ENCODE results near the gene TRIM25. TPM values are rescaled to one million over a fixed set of nuclear protein-coding genes. Genes with fewer than 3 reads are reported as not detected.

The TRIM25 gene
- total RNA-seq, 6 experiments from 2014 or later: 35.6 to 60.8 (median 49.8) TPM

DNA sequence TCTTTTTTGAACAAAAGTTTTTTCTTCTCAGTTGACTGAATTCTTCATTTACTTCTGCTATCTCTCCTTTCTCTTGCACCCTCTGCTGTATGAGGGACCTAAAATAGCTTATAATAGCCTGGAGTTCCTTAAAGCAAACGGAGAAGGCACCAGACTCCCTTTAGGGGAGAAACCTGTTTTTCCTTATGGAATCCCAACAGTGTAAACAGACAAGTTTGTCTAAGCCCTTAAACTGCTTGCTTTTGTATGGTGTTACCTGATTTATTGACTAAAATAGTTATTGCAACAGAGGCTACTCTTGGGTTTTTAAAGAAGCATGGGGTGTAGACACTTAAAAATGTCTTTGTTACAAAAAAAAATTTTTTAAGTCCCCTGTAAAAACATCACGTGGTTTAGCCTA lies 12.9 kb upstream of the TRIM25 start:
- DNase-seq: no peak
- TF ChIP-seq, protein P1, sequence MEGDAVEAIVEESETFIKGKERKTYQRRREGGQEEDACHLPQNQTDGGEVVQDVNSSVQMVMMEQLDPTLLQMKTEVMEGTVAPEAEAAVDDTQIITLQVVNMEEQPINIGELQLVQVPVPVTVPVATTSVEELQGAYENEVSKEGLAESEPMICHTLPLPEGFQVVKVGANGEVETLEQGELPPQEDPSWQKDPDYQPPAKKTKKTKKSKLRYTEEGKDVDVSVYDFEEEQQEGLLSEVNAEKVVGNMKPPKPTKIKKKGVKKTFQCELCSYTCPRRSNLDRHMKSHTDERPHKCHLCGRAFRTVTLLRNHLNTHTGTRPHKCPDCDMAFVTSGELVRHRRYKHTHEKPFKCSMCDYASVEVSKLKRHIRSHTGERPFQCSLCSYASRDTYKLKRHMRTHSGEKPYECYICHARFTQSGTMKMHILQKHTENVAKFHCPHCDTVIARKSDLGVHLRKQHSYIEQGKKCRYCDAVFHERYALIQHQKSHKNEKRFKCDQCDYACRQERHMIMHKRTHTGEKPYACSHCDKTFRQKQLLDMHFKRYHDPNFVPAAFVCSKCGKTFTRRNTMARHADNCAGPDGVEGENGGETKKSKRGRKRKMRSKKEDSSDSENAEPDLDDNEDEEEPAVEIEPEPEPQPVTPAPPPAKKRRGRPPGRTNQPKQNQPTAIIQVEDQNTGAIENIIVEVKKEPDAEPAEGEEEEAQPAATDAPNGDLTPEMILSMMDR (IDR thresholded peaks at IDR 0.05): no peak
- TF ChIP-seq POLR2A (IDR thresholded peaks at IDR 0.05): no peak
- Histone ChIP-seq H3K4me1 (peaks cover 0 to 14% (median 5%) of the 10 kb centered on the region in 4 donors), H3K4me3 (no peak overlapping the region), H3K36me3 (no peaks in the 10 kb centered on the region), H3K27ac (no peak overlapping the region), H3K9me3 (no peaks in the 10 kb centered on the region), H3K27me3 (no peaks in the 10 kb centered on the region)
- intact Hi-C loops (cut with DNase I): no loop called here
- WGBS (ENCODE audit: insufficient coverage, low coverage, low lambda C conversion rate, missing lambda C conversion rate): 53% methylated on average over 2 of the region's 2 CpGs
- ATAC-seq: peak in 2 of 4 donors; percentile 17 to 55

- H3K4me3 ChIP-seq: no peak overlapping the region
- H3K4me1 ChIP-seq: peaks cover 0 to 14% (median 5%) of the 10 kb centered on the region in 4 donors
- TF ChIP-seq, protein P1 (IDR thresholded peaks at IDR 0.05): no peak
- no peak for TF ChIP-seq POLR2A (IDR thresholded peaks at IDR 0.05)
- H3K27me3 ChIP-seq: no peaks in the 10 kb centered on the region
- intact Hi-C loops (cut with DNase I): no loop called here
- no peaks in the 10 kb centered on the region for H3K36me3 ChIP-seq
- no peak for DNase-seq
- no peak for ATAC-seq
- H3K9me3 ChIP-seq: no peaks in the 10 kb centered on the region
- no peak overlapping the region for H3K27ac ChIP-seq
Measured at GRCh38 chr17:56926270-56926669, 12.4 kb upstream of the TRIM25 start.

GRCh38 chr17:56925088-56925487 lies 11.2 kb upstream of the TRIM25 start:
- H3K4me1 ChIP-seq: peaks cover 0 to 14% (median 5%) of the 10 kb centered on the region in 4 donors
- H3K36me3 ChIP-seq: no peaks in the 10 kb centered on the region
- 93% methylated on average over 2 of the region's 2 CpGs for WGBS (ENCODE audit: insufficient coverage, low coverage, low lambda C conversion rate, missing lambda C conversion rate)
- no peak for TF ChIP-seq POLR2A (IDR thresholded peaks at IDR 0.05)
- TF ChIP-seq, protein P1 (IDR thresholded peaks at IDR 0.05): no peak
- no peaks in the 10 kb centered on the region for H3K27me3 ChIP-seq
- no peaks in the 10 kb centered on the region for H3K9me3 ChIP-seq
- no peak overlapping the region for H3K4me3 ChIP-seq
- DNase-seq (no peak), ATAC-seq (no peak)
- H3K27ac ChIP-seq: no peak overlapping the region
- intact Hi-C loops (cut with DNase I): no loop called here

DNA sequence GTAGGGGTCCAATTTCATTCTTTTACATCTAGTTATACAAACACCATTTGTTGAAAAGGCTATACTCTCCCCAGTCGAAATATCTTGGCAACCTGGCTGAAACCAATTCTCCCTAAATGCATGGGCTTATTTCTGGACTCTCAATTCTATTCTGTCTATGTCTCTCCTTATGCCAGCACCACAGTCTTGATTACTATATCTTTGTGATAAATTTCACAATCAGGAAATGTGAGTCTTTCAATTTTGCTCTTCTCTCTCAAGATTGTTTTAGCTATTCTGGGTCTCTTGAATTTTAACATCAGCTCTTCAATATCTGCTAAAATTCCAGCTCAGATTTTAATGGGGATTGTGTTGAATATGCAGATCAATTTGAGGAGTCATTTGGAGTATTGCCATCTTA lies 5.9 kb upstream of the TRIM25 start:
- Histone ChIP-seq H3K27ac (no peak overlapping the region), H3K4me3 (no peak overlapping the region), H3K36me3 (no peaks in the 10 kb centered on the region), H3K9me3 (no peaks in the 10 kb centered on the region), H3K4me1 (peaks cover 0 to 13% (median 4%) of the 10 kb centered on the region in 4 donors), H3K27me3 (no peaks in the 10 kb centered on the region)
- no peak for ATAC-seq
- TF ChIP-seq, protein P1 (IDR thresholded peaks at IDR 0.05): no peak
- TF ChIP-seq POLR2A (IDR thresholded peaks at IDR 0.05): no peak
- intact Hi-C loops (cut with DNase I): no loop called here
- WGBS (ENCODE audit: insufficient coverage, low coverage, low lambda C conversion rate, missing lambda C conversion rate): no CpG with 5 or more reads among the region's 1 CpG
- DNase-seq: no peak

GRCh38 chr17:56918916-56919315 lies 5.1 kb upstream of the TRIM25 start:
- Histone ChIP-seq H3K36me3 (no peaks in the 10 kb centered on the region), H3K27me3 (no peaks in the 10 kb centered on the region), H3K27ac (no peak overlapping the region), H3K4me1 (peaks cover 0 to 14% (median 5%) of the 10 kb centered on the region in 4 donors), H3K9me3 (no peaks in the 10 kb centered on the region), H3K4me3 (no peak overlapping the region)
- 49% methylated on average over 3 of the region's 3 CpGs for WGBS (ENCODE audit: insufficient coverage, low coverage, low lambda C conversion rate, missing lambda C conversion rate)
- no peak for ATAC-seq
- no peak for TF ChIP-seq POLR2A (IDR thresholded peaks at IDR 0.05)
- TF ChIP-seq, protein P1 (IDR thresholded peaks at IDR 0.05): no peak
- DNase-seq: no peak
- intact Hi-C loops (cut with DNase I): no loop called here

Data from right lobe of liver (tissue), 6 donors.